ENCODE data around the gene TSR3. TPM values are rescaled to one million over a fixed set of nuclear protein-coding genes. Genes with fewer than 3 reads are reported as not detected.

TSR3 gene
- polyA plus RNA-seq, 1 of the 3 experiments (the other 2 are of a cell fraction): 87.3 TPM

GRCh38 chr16:1318268-1318545, 33.5 kb downstream of the TSR3 start:
- H3K4me3 ChIP-seq (ENCODE audit: low read depth in 2 of 2, low read length in 1 of 2): no peak overlapping the region
- no peak overlapping the region for H3K27ac ChIP-seq (ENCODE audit: low read depth in 2 of 2, low read length in 1 of 2)
- H2AFZ ChIP-seq (ENCODE audit: low read depth): no peak overlapping the region
- H3K9me2 ChIP-seq: no peaks in the 10 kb centered on the region
- H3K4me2 ChIP-seq: no peak overlapping the region
- ChIA-PET CTCF (no interaction called here), POLR2A (interaction anchor here (1.3 kb wide), 1 partner anchor 8 kb away, joined by 3 read pairs; no protein-coding TSS in a partner anchor)
- peaks cover 61% of the 10 kb centered on the region for H3K79me2 ChIP-seq (ENCODE audit: insufficient read depth)
- peaks cover 27 to 79% of the 10 kb centered on the region in 2 experiments for H3K36me3 ChIP-seq (replicated peaks in 1 of 2; ENCODE audit: control insufficient read depth in 1 of 2, insufficient read depth in 2 of 2, low read length in 1 of 2)
- H3F3A ChIP-seq (replicated peaks; ENCODE audit: insufficient read depth): peaks cover 5% of the 10 kb centered on the region
- 95% methylated on average over 6 of the region's 9 CpGs for WGBS (ENCODE audit: low lambda C conversion rate)
- no peaks in the 10 kb centered on the region for H3K9me3 ChIP-seq
- no peaks in the 10 kb centered on the region for H3K27me3 ChIP-seq (ENCODE audit: insufficient read depth)
- no peaks in the 10 kb centered on the region for H3K4me1 ChIP-seq (ENCODE audit: control insufficient read depth in 1 of 2, insufficient read depth in 2 of 2, low read depth in 1 of 2, low read length in 1 of 2)
- no peak for DNase-seq
- no peak overlapping the region for H3K9ac ChIP-seq
- H4K20me1 ChIP-seq (ENCODE audit: insufficient read depth): peaks cover 67% of the 10 kb centered on the region
- TF ChIP-seq POLR2AphosphoS5 (IDR thresholded peaks at IDR 0.05; ENCODE audit: low read depth, low read length) (no peak), TCF12 (IDR thresholded peaks at IDR 0.05) (no peak), TAF1 (IDR thresholded peaks at IDR 0.05; ENCODE audit: borderline replicate concordance, low read depth, low read length) (no peak), FOSL2 (IDR thresholded peaks at IDR 0.05; ENCODE audit: borderline replicate concordance, low read depth) (no peak), ELF1 (IDR thresholded peaks at IDR 0.05) (no peak), RFX5 (IDR thresholded peaks at IDR 0.05; ENCODE audit: low read length) (no peak), NFIC (IDR thresholded peaks at IDR 0.05; ENCODE audit: borderline replicate concordance) (no peak), FOXM1 (IDR thresholded peaks at IDR 0.05; ENCODE audit: low read depth) (no peak)
- TF ChIP-seq, protein P1, sequence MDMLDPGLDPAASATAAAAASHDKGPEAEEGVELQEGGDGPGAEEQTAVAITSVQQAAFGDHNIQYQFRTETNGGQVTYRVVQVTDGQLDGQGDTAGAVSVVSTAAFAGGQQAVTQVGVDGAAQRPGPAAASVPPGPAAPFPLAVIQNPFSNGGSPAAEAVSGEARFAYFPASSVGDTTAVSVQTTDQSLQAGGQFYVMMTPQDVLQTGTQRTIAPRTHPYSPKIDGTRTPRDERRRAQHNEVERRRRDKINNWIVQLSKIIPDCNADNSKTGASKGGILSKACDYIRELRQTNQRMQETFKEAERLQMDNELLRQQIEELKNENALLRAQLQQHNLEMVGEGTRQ (IDR thresholded peaks at IDR 0.05; ENCODE audit: borderline replicate concordance, low read depth, low read length): no peak
- TF ChIP-seq, protein P2, sequence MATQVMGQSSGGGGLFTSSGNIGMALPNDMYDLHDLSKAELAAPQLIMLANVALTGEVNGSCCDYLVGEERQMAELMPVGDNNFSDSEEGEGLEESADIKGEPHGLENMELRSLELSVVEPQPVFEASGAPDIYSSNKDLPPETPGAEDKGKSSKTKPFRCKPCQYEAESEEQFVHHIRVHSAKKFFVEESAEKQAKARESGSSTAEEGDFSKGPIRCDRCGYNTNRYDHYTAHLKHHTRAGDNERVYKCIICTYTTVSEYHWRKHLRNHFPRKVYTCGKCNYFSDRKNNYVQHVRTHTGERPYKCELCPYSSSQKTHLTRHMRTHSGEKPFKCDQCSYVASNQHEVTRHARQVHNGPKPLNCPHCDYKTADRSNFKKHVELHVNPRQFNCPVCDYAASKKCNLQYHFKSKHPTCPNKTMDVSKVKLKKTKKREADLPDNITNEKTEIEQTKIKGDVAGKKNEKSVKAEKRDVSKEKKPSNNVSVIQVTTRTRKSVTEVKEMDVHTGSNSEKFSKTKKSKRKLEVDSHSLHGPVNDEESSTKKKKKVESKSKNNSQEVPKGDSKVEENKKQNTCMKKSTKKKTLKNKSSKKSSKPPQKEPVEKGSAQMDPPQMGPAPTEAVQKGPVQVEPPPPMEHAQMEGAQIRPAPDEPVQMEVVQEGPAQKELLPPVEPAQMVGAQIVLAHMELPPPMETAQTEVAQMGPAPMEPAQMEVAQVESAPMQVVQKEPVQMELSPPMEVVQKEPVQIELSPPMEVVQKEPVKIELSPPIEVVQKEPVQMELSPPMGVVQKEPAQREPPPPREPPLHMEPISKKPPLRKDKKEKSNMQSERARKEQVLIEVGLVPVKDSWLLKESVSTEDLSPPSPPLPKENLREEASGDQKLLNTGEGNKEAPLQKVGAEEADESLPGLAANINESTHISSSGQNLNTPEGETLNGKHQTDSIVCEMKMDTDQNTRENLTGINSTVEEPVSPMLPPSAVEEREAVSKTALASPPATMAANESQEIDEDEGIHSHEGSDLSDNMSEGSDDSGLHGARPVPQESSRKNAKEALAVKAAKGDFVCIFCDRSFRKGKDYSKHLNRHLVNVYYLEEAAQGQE (IDR thresholded peaks at IDR 0.05; ENCODE audit: low read depth, low read length): no peak

DNA sequence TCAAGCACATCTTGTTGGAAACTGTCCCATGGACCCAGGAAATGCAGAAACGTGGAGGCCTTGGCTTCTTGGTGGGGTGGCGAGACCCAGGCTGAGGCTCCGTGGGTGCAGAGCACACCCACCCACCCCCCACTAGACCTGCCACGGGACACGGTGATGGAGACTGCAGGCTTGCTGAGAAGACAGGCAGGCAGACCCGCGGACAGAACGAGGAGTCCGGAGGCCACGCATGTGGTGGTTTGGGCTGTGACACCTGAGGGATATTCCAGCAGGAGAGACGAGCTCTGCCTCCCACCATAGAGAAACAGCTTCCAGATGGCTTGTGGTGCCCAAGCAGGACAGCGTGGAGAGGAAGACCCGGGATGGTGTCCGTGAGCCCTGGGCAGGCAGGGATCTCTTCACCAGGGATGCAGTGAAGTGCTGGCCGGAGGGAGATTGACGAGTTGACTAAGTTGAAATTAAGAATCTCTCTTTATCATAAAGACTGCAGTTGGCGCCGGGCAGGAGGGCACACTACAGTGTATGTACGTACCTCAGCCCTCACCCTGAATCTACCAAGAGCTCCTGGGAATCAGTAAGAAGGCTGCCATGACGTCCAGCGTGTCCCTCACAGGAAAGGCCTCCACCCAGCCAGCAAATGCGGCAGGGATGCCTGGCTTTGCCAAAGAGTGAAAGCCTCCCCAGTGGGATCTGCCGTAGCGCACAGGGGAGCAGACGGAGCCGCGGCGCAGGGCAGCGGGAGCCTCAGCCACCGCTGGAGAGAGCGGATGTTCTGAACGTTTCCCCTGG, 34.0 kb downstream of the TSR3 start:
- H3K4me1 ChIP-seq (ENCODE audit: control insufficient read depth in 1 of 2, insufficient read depth in 2 of 2, low read depth in 1 of 2, low read length in 1 of 2): peaks cover 0 to 3% of the 10 kb centered on the region in 2 experiments; a peak in 1 of 4 replicates
- H3F3A ChIP-seq (replicated peaks; ENCODE audit: insufficient read depth): peaks cover 5% of the 10 kb centered on the region
- H2AFZ ChIP-seq (ENCODE audit: low read depth): no peak overlapping the region
- peaks cover 27 to 81% of the 10 kb centered on the region in 2 experiments for H3K36me3 ChIP-seq (replicated peaks in 1 of 2; ENCODE audit: control insufficient read depth in 1 of 2, insufficient read depth in 2 of 2, low read length in 1 of 2)
- 93% methylated on average over 27 of the region's 32 CpGs for WGBS (ENCODE audit: low lambda C conversion rate)
- H3K9me2 ChIP-seq: no peaks in the 10 kb centered on the region
- H3K4me3 ChIP-seq (ENCODE audit: low read depth in 2 of 2, low read length in 1 of 2): no peak overlapping the region
- no peak overlapping the region for H3K27ac ChIP-seq (ENCODE audit: low read depth in 2 of 2, low read length in 1 of 2)
- H3K9me3 ChIP-seq: no peaks in the 10 kb centered on the region
- no peak overlapping the region for H3K4me2 ChIP-seq
- DNase-seq: no peak
- H3K79me2 ChIP-seq (ENCODE audit: insufficient read depth): peaks cover 67% of the 10 kb centered on the region
- POLR2A ChIA-PET: interaction anchor here (1.3 kb wide), 1 partner anchor 8 kb away, joined by 3 read pairs; no protein-coding TSS in a partner anchor
- CTCF ChIA-PET: interaction anchor here (1.1 kb wide), 1 partner anchor 18 kb away, joined by 3 read pairs; no protein-coding TSS in a partner anchor
- H4K20me1 ChIP-seq (ENCODE audit: insufficient read depth): peaks cover 73% of the 10 kb centered on the region
- no peaks in the 10 kb centered on the region for H3K27me3 ChIP-seq (ENCODE audit: insufficient read depth)
- H3K9ac ChIP-seq: no peak overlapping the region
- no peak for TF ChIP-seq POLR2AphosphoS5 (IDR thresholded peaks at IDR 0.05; ENCODE audit: low read depth, low read length)
- no peak for TF ChIP-seq NFIC (IDR thresholded peaks at IDR 0.05; ENCODE audit: borderline replicate concordance)
- TF ChIP-seq ELF1 (IDR thresholded peaks at IDR 0.05): no peak
- no peak for TF ChIP-seq CHD2 (IDR thresholded peaks at IDR 0.05; ENCODE audit: low read length, partially characterized antibody)
- TF ChIP-seq MEF2A (IDR thresholded peaks at IDR 0.05; ENCODE audit: borderline replicate concordance, low read depth): no peak
- TF ChIP-seq, protein P1 (IDR thresholded peaks at IDR 0.05; ENCODE audit: borderline replicate concordance, low read depth, low read length): no peak
- TF ChIP-seq, protein P2 (IDR thresholded peaks at IDR 0.05; ENCODE audit: low read depth, low read length): no peak
- TF ChIP-seq, protein P3, sequence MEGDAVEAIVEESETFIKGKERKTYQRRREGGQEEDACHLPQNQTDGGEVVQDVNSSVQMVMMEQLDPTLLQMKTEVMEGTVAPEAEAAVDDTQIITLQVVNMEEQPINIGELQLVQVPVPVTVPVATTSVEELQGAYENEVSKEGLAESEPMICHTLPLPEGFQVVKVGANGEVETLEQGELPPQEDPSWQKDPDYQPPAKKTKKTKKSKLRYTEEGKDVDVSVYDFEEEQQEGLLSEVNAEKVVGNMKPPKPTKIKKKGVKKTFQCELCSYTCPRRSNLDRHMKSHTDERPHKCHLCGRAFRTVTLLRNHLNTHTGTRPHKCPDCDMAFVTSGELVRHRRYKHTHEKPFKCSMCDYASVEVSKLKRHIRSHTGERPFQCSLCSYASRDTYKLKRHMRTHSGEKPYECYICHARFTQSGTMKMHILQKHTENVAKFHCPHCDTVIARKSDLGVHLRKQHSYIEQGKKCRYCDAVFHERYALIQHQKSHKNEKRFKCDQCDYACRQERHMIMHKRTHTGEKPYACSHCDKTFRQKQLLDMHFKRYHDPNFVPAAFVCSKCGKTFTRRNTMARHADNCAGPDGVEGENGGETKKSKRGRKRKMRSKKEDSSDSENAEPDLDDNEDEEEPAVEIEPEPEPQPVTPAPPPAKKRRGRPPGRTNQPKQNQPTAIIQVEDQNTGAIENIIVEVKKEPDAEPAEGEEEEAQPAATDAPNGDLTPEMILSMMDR (IDR thresholded peaks at IDR 0.05): no peak
- no peak for TF ChIP-seq GATA2 (CRISPR knock-in tag; IDR thresholded peaks at IDR 0.05)

All from SK-N-SH (cell line).